Adrenal gland (tissue), 12 donors: Measurements from ENCODE around the gene RNU6-1. TPM values are rescaled to one million over a fixed set of nuclear protein-coding genes. Genes with fewer than 3 reads are reported as not detected.

Experiments
- DNase-seq, 7 donors: peaks; one replicate each; pipeline ENCODE4 v3.0.0-alpha.2; 2019 to 2020
- H3K27ac ChIP-seq, 5 donors: fragments of 200-600 bp; sonication (generic) in 4 of 5; 1 replicate in 3 of 5; 2 replicates in 2 of 5; pipeline versions ENCODE4 v1.5.1 to v1.8.0; 2016 to 2020; ENCODE audit warnings: mild to moderate bottlenecking in 1 of 5
- H3K27me3 ChIP-seq: fragments of 200-600 bp; 2 replicates; pipeline ENCODE4 v1.8.0; 2021
- H3K36me3 ChIP-seq, 2 donors: fragments of 200-600 bp; replicated peaks in 1 of 2; 1 replicate in 1 of 2; 2 replicates in 1 of 2; pipeline versions ENCODE4 v1.5.1 to v1.8.0; 2018 to 2022
- H3K4me1 ChIP-seq, 2 donors: fragments of 200-600 bp; replicated peaks in 1 of 2; 1 replicate in 1 of 2; 2 replicates in 1 of 2; pipeline versions ENCODE4 v1.5.1 to v1.8.0; 2018 to 2021
- H3K4me3 ChIP-seq, 4 donors: fragments of 200-600 bp; sonication (generic) in 3 of 4; one replicate each; pipeline ENCODE4 v1.5.1; 2016 to 2018
- H3K9me3 ChIP-seq, 3 donors: fragments of 200-600 bp; sonication (generic) in 1 of 3; replicated peaks in 1 of 3; 1 replicate in 2 of 3; 2 replicates in 1 of 3; pipeline versions ENCODE4 v1.5.1 to v1.8.0; 2016 to 2021
- CTCF ChIP-seq, 6 experiments: fragments of 450-650 bp in 4 of 6; fragments of 200-600 bp in 2 of 6; sonication (generic) in 1 of 6; IDR thresholded peaks; 1 replicate in 5 of 6; 2 replicates in 1 of 6; pipeline versions ENCODE4 v1.5.1 to v1.8.0; 2016 to 2021; ENCODE audit warnings: antibody characterized with exemption in 6 of 6, mild to moderate bottlenecking in 2 of 6, moderate library complexity in 1 of 6
- POLR2A ChIP-seq, 2 donors: fragments of 450-650 bp; IDR thresholded peaks; one replicate each; pipeline ENCODE4 v1.6.1; 2017; ENCODE audit warnings: antibody characterized with exemption in 2 of 2, mild to moderate bottlenecking in 2 of 2, moderate library complexity in 1 of 2
- WGBS, 4 donors: extraction: QIAGEN DNeasy Blood & Tissue Kit in 2 of 4; methylation state at CpG; one replicate each; pipeline versions ENCODE4 v1.1.5 to v1.1.7; 2013 to 2017; 5-methylcytosine and 5-hydroxymethylcytosine counted together
- intact Hi-C, 2 donors: fragments of 100-400 bp; cut with DNase I; formaldehyde crosslinking; loops; one replicate each; pipeline versions ENCODE4 v1.14.1 to v1.15.0; 2022 to 2023
- polyA plus RNA-seq, 3 donors: library from polyadenylated mRNA; stranded (reverse); fragments of 200-250 nt in 2 of 3; fragments of 350-450 nt in 1 of 3; fragmentation: Illumina TruSeq in 1 of 3; extraction: RNeasy Lipid Tissue Mini Kit (QIAGEN cat#74804) in 1 of 3; gene quantifications; one replicate each; pipeline ENCODE4 v1.2.3, GENCODE V29; 2013 to 2014
- total RNA-seq, 9 donors: library from RNA; depleted of rRNA in 4 of 9; stranded (reverse); fragments of >200 nt in 4 of 9; fragments of 120-200 nt in 1 of 9; fragmentation: NEBNext Ultra II Directional in 1 of 9; extraction: Animal tissue kit (Norgen Biotek cat#: 25700) in 1 of 9; gene quantifications; one replicate each; pipeline versions ENCODE4 v1.1.0 to v1.2.4, GENCODE V29; 2013 to 2023
- donor health status: healthy with polysubstance abuse.
- donor health status: Bipolar disorder and iron deficiency.
- donor health status: DM: yes; HTN: yes; CAD: no.
- donor health status: DM: no; HTN: no; CAD: no.
- donor health status: DM: no; HTN: no; CAD: no.
- donor health status: DM: yes; HTN: yes; CAD: no.

The RNU6-1 gene
- total and polyA plus RNA-seq, 12 donors = not detected

DNA sequence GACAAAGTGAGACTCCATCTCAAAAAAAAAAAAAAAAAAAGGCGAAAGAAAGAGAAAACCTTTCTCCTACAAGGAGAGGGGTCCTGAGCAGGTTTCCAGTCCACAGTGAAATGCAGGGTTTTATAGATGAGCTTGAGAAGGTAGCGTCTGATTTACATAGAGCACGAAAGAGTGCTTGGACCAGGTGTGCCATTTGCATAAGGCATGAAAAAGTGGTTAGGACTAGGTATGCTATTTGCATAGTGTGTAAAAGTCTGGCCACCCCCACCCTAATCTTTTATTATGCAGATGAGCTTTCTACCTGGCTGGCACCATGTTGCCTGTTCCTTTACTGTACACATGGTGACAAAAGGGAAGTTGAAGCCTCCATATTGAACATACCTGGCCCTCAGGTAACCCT, 13.6 kb upstream of the RNU6-1 start:
- Histone ChIP-seq H3K27ac (no peak overlapping the region), H3K36me3 (no peaks in the 10 kb centered on the region), H3K27me3 (no peaks in the 10 kb centered on the region), H3K4me3 (no peak overlapping the region), H3K4me1 (peaks cover 0 to 11% of the 10 kb centered on the region in 2 donors), H3K9me3 (no peaks in the 10 kb centered on the region)
- TF ChIP-seq POLR2A (IDR thresholded peaks at IDR 0.05) = no peak
- TF ChIP-seq CTCF (IDR thresholded peaks at IDR 0.05) = no peak
- peak in 1 of 7 donors; percentile 23 for DNase-seq
- intact Hi-C loops = no loop called here
- WGBS, 4 donors = 85 to 95% (median 88%) methylated on average over 3 of the region's 3 CpGs

- Histone ChIP-seq H3K27ac (no peak overlapping the region), H3K9me3 (no peaks in the 10 kb centered on the region), H3K4me1 (peaks cover 0 to 11% of the 10 kb centered on the region in 2 donors), H3K27me3 (no peaks in the 10 kb centered on the region), H3K4me3 (no peak overlapping the region), H3K36me3 (no peaks in the 10 kb centered on the region)
- intact Hi-C loops = no loop called here
- DNase-seq = peak in 2 of 7 donors; percentile 5 to 21
- 82 to 93% (median 84%) methylated on average over 3 of the region's 3 CpGs for WGBS, 4 donors
- TF ChIP-seq CTCF (IDR thresholded peaks at IDR 0.05) = no peak
- no peak for TF ChIP-seq POLR2A (IDR thresholded peaks at IDR 0.05)
Observed at GRCh38 chr15:67852418-67852817, 12.6 kb upstream of the RNU6-1 start.

- H3K4me3 ChIP-seq = no peak overlapping the region
- H3K27ac ChIP-seq = peak overlapping the region in 3 of 5 donors; percentile 39 to 81 (median 70)
- peaks cover 0 to 11% of the 10 kb centered on the region in 2 donors for H3K4me1 ChIP-seq
- peak in 6 of 7 donors; percentile 73 to 80 (median 76) for DNase-seq
- intact Hi-C loops = no loop called here
- no peaks in the 10 kb centered on the region for H3K9me3 ChIP-seq
- no peaks in the 10 kb centered on the region for H3K27me3 ChIP-seq
- WGBS, 4 donors = 31 to 49% (median 38%) methylated on average over 4 of the region's 4 CpGs
- H3K36me3 ChIP-seq = no peaks in the 10 kb centered on the region
- TF ChIP-seq CTCF (IDR thresholded peaks at IDR 0.05) = no peak
- TF ChIP-seq POLR2A (IDR thresholded peaks at IDR 0.05) = no peak
Observed at GRCh38 chr15:67850994-67851571, 11.2 kb upstream of the RNU6-1 start.

DNA sequence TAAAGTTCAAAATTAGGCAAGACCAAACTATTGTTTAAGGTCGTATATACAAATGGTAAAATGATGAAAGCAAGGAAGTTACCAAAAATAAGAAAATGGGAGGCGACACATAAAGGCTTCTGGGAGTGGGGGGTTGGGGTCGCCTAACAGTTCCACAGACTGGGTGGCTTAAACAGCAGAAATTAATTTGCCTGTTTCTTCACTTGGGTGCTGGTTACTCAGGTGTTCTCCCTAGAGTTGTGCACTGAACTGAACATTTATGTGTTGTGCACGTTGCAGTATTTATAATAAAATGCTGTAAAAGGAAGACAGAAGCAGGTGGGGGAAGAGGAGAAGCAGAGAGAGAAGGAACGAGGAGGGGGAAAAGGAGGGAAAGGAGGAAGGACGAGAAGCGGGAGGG, 10.5 kb upstream of the RNU6-1 start:
- peak in 2 of 7 donors; percentile 12 to 33 for DNase-seq
- no peaks in the 10 kb centered on the region for H3K27me3 ChIP-seq
- peaks cover 0 to 11% of the 10 kb centered on the region in 2 donors for H3K4me1 ChIP-seq
- H3K9me3 ChIP-seq = no peaks in the 10 kb centered on the region
- WGBS, 4 donors = 35 to 44% (median 43%) methylated on average over 7 of the region's 7 CpGs
- TF ChIP-seq CTCF (IDR thresholded peaks at IDR 0.05) (no peak), POLR2A (IDR thresholded peaks at IDR 0.05) (no peak)
- H3K4me3 ChIP-seq = no peak overlapping the region
- peak overlapping the region in 3 of 5 donors; percentile 39 to 70 (median 52) for H3K27ac ChIP-seq
- no peaks in the 10 kb centered on the region for H3K36me3 ChIP-seq
- intact Hi-C loops = no loop called here
